Stimulated activated naive CD4-positive, alpha-beta T cell treated with Interleukin-2 at 50 U/mL for 16 hours (primary cell): ENCODE measurements around the gene CLDN18.
A peak's percentile ranks its signal among the peaks of the same experiment; 100 is the strongest.

ENCODE experiments used
- DNase-seq: peaks from one replicate; lab custom pipeline; 2025; lab: John Stamatoyannopoulos, UW

CLDN18 gene

DNA sequence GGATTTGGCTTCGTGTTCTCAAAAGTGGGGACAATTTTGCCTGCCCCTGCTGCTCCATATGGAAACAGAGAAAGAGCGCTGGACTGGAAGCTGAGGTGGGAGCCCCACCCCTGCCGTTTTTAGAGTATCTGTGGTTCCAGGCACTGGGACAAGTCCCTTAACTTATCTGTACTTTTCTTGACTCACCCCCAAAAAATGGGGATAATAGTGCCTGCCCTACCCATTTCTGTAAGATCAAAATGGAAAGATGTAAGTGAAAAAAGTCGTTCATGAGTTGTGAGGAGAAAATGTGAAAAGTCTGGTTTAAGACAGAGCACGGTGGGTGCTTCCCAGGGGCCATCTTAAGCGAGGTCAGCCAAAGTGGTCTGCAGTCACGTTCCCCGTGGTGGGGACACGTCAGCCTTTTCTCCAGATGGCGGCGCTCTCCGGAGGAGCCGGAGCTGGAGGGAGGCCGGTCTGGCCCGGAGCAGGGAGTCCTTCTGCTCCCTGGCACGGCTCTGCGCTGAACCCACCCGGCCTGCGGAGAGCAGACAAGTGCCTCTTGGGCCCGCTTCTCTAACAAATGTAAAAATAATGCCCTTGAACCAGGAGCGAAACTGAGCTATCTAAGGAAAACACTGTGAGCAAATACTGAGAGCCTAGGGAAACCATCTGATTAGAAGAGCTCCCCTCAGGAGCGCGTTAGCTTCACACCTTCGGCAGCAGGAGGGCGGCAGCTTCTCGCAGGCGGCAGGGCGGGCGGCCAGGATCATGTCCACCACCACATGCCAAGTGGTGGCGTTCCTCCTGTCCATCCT, at the start of gene CLDN18:
Gene CLDN18 (plus strand): TSS at position 690 of the 797 bp plus-strand sequence. CDS start 61 bp downstream, at position 751.
- no peak for DNase-seq

DNA sequence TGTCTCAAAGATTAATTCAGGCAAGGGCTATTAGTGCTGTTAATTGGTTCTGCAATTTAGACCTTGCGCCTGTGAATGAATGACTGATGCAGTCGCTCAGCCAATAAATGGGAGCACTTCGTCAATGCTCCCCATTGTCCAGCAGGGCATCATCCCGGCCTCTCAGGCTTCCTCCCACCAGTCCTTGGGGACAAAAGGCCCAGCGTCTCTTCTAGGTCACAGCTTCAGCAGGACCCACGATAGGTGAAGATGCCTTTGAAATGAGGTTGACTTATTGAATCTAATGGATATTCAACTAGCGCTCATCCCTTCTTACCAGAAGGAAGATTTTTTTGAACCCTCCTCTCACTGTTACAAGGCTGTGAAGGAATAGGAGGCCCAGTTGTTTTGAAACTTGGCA, 47.7 kb upstream of the CLDN18 start:
- no peak for DNase-seq

DNA sequence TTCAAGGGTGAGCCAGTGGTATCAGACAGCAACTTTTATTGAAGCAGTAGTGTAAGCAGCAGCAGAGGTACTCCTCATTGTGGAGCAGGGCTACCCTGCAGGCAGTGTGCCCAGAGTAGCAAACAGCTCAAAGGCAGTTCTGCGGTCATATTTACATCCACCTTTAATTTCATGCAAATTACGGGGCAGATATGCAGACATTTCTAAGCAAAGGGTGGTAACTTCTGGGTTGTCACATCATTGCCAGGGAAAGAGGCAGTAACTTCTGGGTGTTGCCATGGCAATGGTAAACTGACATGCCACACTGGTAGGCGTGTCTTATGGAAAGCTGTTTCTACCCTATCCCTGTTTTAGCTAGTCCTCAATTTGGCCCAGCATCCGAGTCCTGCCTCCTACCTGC, 46.5 kb upstream of the CLDN18 start:
- no peak for DNase-seq

DNA sequence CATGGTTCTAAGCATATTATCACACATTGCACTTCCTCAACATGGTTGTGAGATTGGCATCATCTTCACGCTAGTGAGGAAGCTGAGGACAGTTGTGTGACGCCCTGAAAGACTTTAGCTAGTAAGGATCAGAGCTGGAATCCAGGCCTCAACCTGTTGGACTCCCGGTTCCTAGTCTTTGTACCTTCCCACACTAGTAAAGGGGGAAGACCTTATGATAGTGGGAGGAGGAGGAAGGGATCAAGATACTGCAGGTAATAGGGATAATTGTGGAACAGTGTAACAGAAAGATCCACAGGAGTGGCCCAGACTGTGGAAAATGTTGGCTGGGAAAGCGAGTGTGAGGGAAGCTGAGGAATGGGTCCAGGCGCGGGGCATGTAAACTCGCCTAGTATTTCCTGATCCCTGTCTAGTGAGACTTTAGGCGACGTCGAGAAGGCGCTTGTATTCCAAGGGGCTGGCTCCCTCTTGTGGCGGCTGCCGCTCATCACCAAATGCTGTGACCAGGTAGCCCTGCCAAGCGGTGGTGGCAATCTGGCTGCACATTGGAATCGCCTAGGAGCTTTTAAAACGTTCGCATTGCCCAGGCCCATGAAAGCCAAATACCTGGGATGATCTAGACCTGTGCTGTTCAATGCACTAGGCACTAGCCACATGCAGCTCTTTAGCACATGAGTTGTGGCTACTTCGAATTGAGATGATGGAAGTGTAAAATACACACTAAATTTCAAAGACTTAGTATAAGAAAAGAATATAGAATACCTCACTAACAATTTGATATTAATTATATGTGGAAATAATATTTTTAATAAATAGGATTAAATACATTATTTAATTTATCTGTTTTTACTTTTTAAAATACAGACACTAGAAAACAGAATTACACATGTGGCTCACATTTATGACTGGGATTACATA, 38.8 kb upstream of the CLDN18 start:
- peak; percentile 12 for DNase-seq

DNA sequence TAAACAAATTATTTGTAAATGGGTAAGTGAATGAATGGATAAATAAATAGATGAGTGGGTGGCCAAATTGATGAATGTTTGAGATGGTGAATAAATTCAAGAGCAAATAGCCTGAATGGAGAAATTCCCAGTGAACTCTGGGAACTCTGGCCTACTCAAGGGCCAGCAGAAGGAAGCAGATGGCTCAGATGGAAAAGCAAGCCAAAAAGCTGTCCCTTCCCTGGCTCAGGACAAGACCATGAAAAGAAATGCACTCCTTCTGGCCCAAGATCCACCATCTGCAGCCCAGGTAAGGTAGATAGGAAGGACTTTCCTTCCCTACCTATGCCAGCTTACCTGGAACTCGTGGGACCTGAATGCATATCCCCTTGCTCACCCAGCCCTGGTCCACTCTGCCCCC, 37.6 kb upstream of the CLDN18 start:
- DNase-seq: no peak

DNA sequence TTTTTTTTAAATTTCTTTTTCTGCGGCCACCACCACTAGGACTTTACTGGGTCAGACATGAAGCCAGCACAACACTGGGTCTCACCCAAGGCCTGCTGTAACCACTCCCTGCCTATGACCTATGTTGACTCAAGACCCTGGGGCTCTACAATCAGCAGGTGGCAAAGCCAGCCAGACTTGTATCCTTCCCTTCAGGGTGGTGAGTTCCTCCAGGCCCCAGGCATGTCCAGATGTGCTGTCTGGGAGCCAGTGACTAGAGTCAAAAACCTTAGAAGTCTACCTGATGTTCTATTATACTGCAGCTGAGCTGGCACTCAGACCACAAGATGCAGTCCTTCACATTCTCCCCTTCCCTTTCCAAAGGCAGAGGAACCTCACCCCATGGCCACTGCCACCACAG, 31.6 kb upstream of the CLDN18 start:
- DNase-seq: no peak

DNA sequence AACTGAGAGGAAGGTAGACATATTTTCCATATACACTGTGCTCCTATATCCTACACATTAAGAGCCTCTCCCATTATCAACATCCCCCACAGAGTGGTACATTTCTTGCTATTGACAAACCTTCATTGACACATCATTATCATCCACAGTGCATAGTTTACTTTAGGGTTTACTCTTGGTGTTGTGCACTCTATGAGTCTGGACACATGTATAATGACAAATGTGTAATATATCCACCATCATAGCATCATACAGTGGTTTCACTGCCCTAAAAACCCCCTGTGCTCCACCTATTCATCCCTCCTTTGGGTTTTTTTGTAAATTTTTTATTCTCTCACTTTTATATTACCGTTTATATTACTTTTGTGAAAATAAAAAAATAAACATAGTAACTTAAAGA, 22.2 kb upstream of the CLDN18 start:
- no peak for DNase-seq

DNA sequence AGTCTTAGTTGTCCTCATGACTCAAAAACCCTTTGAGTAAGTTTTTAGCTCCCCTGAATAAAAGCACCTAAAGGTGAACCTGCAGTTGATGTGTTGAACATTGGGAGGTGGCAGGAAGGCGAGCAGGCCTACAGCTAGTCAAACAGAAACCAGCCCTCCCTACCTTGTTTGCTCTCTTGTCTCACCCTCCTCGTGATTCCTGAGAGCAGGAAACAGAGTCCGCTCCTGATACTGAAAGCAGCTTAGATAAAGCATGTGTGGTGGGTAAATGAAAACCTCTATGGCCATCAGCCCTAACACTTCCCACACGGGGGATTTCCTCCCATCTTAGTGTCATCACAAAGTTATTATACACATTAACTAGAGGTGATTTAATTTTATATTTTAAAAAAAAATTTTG, 21.8 kb upstream of the CLDN18 start:
- DNase-seq: no peak

DNA sequence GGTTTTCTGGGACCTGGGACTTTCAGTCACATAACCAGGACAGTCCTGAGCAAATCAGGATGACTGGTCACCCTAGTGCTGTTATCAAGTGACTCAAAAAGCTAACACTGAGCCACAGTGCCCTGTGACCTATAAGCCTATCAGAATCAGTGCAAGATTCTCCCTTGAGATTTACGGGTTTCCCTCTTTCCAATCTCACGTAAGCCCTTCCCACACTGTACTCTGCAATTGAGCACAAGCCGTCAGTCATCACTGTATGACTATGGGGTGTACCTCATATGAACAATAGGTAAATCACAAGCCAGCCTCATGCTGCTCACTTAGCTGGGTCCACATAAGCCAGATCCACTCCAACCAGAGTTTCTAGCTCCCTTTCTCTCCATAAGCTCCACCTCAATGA, 21.0 kb upstream of the CLDN18 start:
- DNase-seq: no peak

DNA sequence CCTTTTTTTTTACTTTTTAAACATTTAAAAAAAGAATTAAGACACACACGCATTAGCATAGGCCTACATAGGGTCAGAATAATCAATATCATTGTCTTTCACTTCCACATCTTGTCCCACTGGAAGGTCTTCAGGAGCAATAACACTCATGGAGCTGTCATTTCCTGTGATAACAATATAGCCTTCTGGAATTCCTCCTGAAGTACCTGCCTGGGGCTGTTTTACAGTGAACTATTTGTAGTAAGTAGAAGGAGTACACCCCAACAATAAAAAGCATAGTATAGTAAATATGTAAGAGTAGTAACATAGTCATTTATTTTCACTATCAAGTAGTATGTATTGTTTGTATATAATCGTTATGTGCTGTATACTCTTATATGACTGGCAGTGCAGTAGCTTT, 19.5 kb upstream of the CLDN18 start:
- DNase-seq: no peak

DNA sequence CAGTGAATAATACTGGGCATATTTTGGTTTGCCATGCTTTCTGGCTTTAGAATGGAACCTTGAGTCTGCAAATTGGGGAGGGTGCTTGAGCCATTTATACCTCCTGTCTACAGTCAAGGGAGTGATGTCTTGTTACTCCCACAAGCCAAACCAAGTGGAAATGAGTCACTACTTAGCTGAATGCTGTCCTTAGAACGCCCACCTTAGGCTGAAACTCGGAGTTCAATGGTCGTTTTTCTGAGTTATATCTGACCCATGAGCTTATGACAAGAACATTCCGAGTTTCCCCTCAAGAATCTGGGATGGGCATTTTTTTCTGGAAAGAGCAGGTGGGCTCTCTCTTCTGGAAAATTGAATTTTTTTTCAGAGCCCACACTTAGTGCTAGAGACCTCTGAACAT, 17.4 kb upstream of the CLDN18 start:
- DNase-seq: no peak

DNA sequence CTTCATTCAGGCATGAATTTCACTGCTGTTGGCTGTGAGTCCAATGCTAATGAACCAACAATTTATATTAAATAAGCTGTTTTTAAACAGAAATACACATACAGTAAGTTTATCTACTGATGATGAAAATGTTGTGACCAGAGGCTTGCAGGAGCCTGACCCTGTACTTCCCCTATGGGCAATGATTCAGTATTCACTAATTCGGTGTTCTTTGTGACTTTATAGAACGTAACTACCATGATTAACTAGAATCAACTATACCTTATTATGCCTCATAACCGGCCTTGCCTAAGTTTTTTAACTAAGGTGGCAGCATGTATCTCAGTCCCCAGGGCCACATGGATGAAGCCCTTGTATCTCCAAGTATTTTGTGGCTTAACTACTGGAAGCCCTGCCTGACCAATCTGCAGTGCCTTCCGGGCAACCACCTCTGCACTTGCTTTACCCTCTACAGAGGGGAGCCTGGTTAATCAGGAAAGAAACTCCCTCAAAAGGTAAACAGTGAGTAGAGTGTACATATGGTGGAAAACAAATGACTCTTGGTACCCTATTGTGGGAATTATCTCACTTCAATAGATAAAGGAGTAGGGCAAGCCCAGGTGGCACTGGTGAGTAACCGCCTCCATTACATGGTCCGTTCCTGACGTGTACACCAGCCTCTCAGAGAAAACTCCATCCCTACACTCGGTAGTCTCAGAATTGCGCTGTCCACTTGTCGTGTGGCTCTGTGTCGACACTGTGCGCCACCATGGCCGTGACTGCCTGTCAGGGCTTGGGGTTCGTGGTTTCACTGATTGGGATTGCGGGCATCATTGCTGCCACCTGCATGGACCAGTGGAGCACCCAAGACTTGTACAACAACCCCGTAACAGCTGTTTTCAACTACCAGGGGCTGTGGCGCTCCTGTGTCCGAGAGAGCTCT, 11.6 kb upstream of the CLDN18 start:
- no peak for DNase-seq

DNA sequence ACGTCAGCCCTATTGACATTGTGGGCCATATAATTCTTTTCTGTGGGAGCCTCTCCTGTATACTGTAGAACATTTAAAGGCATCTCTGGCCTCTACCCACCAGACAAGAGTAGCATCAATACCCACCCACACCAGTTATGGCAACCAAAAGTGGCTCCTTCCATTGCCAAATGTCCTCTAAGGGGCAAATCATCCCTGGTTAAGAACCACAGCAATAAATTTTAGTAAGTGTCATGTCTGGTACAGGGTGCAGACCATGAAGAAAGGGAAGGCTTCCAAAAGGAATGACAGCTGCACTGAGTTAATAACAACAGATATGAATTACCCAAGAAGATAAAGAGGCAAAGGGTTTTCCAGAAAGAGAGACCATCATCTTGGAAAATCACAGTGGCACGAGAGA, 6.9 kb upstream of the CLDN18 start:
- DNase-seq: no peak

DNA sequence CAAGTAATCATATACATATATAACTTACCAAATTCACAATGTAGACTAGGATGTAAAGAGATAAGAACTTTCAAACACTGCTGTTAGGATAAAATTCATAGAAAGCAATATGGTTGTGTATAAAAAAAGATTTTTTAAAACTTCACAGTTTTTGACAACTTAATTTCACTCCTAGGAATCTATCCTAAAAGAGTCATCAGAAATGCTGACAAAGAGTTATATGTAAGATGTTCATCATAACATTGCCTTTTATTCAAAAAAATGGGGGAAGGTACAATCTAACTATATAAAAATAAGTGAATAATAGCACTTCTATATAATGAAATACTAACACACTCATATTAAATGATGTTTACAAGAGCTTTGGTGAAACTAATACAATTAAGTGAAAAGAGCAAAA, 4.3 kb upstream of the CLDN18 start:
- no peak for DNase-seq

DNA sequence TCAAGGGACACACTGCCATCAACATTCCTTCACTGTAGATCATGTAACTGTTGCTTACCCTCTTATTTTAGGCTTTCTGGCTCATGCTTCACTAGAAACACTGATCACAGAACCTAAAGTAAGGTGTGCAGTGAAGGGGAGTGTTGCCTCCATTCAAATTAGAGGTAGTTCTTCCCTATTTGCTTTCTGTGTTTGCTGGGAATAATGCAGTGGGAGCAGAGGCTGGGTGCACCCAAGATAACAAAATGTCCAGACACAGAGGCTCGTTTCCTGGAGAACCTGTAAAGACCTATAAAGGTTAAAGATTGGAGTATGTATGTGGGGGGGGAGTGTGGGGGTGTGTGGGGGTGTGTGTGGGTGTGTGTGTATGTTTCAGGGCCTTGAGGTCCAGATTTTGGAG, 2.1 kb upstream of the CLDN18 start:
- DNase-seq: no peak

DNA sequence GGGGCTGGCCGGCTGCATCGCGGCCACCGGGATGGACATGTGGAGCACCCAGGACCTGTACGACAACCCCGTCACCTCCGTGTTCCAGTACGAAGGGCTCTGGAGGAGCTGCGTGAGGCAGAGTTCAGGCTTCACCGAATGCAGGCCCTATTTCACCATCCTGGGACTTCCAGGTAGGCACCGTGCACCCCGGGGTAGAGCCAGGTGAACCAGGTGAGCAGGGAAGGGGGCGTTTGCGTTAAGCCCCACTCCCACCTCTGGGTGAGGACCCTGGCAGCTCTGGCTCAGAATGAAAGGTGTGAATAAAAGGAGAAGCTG, 267 bp downstream of the CLDN18 start:
- DNase-seq: no peak

DNA sequence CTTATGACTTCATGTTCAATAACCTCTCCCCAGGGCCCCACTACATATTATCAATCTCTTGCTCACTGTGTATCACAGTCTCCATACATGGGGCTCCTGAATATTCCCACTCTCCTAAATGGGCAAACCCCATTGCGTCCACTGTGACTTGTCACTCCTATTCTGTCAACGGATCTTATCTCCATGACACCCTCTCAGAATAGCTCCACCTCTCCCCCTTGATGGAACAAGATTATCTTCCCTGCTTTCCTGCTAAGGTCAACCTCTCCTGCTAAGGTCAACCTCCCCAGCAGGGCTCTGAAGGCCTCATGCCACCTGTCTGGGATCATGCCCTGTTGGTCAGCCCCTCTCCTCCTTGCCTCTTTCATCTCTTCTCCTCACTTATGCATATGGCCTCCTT, 1.8 kb downstream of the CLDN18 start:
- no peak for DNase-seq

DNA sequence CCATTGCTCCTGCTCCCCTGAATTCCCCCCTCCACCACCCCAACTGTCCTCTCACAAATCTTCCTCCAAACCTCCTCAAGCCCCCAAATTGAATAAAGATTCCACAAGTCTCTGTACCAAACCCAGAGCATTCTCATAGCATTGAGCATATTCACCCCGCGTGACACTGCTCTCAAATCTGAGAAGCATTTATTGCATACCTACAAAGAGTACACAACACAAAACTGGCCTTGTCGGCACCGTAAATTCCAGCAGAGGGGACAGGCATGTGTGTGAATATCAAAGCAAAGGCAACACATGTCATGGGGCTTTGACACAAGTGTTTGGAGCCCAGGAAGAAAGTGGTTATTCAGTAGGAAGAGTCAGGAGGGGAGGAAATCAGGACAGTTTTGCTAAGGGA, 2.6 kb downstream of the CLDN18 start:
- DNase-seq: no peak

DNA sequence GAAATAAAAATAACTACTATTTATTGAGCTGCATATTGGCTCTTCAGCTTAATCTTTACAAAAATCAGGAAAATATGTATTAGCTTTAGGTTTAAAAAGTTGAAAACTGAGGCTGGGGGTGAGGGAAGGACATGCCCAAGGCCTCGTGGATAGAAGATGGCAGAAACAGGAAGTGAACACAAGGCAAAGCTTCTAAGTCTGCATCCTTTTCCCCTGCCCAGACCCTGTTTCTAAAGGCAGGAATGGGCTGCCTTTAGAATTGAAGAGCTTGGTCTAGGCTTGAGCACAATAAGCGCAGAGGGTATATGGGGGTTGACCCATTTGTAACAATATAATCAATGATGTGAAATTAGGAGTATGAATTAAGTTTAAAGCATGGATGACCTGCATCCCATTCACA, 6.1 kb downstream of the CLDN18 start:
- DNase-seq: no peak

DNA sequence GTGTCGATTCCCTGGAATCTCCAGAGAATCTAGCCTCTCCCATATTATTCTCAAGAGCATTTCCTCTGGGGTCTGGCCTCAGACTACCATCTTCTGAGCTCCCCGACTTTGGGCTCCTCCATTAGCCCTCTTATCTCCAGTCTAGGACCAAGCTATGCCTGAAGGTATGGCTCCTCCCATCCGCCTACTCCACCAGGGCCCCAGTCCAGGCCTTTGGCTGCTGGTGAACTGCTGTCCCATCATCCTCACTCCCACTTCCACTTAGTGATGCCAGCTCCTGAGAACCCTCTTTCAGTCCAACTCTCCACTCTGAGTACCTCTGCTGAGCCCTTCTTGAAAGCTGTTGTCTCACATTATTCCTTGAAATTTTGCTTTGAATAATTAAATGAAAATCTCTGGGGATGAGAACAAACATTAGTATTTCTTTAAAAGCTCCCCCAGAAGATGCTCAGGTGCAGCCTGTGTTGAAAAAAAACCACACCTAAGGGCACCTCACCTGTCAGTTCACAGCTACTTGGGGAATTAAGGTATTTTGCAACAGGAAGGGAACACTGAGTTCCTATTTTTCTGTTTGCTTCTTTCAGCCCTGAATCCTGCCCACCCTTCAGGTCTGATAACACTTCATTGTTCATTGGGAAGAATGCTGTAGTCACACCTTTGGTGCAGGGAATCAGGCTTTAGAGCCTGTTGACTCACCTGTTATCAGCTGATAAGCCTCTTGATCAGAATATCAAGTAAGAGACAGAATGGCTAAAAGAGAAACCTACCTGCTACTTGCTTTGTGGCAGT, 9.5 kb downstream of the CLDN18 start:
- DNase-seq: no peak

DNA sequence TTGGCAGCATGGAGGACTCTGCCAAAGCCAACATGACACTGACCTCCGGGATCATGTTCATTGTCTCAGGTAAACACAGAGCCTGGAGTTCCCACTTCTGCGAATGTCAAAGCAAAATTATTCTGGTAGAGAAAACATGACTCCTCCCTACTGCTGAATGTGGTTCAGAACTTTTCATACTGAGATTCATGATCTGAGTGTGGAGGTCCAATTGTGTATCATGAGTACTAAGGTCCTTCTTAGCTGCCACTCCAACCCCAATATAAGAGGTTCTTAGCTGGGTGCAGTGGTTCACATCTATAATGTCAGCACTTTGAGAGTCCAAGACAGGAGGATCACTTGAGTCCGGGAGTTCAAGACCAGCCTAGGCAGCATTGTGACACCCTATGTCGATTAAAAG, 13.8 kb downstream of the CLDN18 start:
- DNase-seq: no peak

DNA sequence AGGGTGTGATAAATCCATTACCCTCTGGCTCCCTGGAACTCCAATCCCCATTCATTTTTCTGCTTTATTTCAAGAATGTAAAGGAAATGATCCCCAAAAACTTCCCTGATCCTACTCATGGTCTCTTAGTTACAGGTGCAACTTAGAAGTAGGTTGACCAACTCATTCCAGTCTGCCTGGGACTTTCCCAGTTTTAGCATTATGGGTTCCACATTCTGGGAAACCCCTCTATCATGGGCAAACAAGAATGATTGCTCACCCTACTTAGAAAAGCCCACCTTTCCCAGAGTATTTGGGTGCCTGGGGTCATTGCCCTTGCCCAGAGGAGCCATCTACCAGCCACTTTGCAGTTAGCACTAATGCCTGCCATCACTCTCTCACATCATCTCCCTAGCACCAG, 15.6 kb downstream of the CLDN18 start:
- no peak for DNase-seq
